Liver (tissue), 9 donors: Measurements from ENCODE around the gene TMEM245. TPM values are rescaled to one million over a fixed set of nuclear protein-coding genes. Genes with fewer than 3 reads are reported as not detected.

Source experiments
- DNase-seq: peaks from one replicate; pipeline ENCODE4 v3.0.0-alpha.2; 2017; ENCODE audit warnings: low spot score
- H3K27ac ChIP-seq, 2 donors: one replicate each; pipeline ENCODE4 v1.7.0; 2013; ENCODE audit warnings: inconsistent platforms in 2 of 2, low read length in 2 of 2, control low read depth in 1 of 2, low read depth in 1 of 2, mild to moderate bottlenecking in 1 of 2
- H3K27me3 ChIP-seq, 4 donors: one replicate each; pipeline versions ENCODE4 v1.6.1 to v1.7.0; 2013; ENCODE audit warnings: low read length in 3 of 4, inconsistent platforms in 1 of 4, mild to moderate bottlenecking in 1 of 4, moderate library complexity in 1 of 4; ENCODE audit not compliant: control insufficient read depth in 4 of 4, insufficient read depth in 4 of 4
- H3K36me3 ChIP-seq, 4 donors: one replicate each; pipeline versions ENCODE4 v1.6.1 to v1.7.0; 2013; ENCODE audit warnings: low read length in 3 of 4, mild to moderate bottlenecking in 3 of 4, low read depth in 1 of 4, moderate library complexity in 1 of 4; ENCODE audit not compliant: control insufficient read depth in 4 of 4, insufficient read depth in 3 of 4
- H3K4me1 ChIP-seq, 4 donors: one replicate each; pipeline versions ENCODE4 v1.6.1 to v1.7.0; 2013; ENCODE audit warnings: low read length in 3 of 4, mild to moderate bottlenecking in 3 of 4, moderate library complexity in 1 of 4; ENCODE audit not compliant: control insufficient read depth in 4 of 4, insufficient read depth in 4 of 4
- H3K4me3 ChIP-seq, 3 donors: one replicate each; pipeline versions ENCODE4 v1.6.1 to v1.7.0; 2013; ENCODE audit warnings: low read length in 3 of 3, control low read depth in 1 of 3, low read depth in 1 of 3, mild to moderate bottlenecking in 1 of 3
- H3K9ac ChIP-seq, 2 donors: one replicate each; pipeline ENCODE4 v1.7.0; 2013; ENCODE audit warnings: low read length in 2 of 2, mild to moderate bottlenecking in 2 of 2, moderate library complexity in 2 of 2, control low read depth in 1 of 2, low read depth in 1 of 2
- H3K9me3 ChIP-seq, 4 donors: one replicate each; pipeline versions ENCODE4 v1.6.1 to v1.7.0; 2013; ENCODE audit warnings: low read length in 3 of 4; ENCODE audit not compliant: control insufficient read depth in 4 of 4
- CTCF ChIP-seq: fragments of 150-350 bp; IDR thresholded peaks from 2 replicates; pipeline ENCODE4 v1.5.1; 2017; ENCODE audit warnings: improper control_type of control experiment, low read depth, low read length; ENCODE audit not compliant: missing input control
- EGR1 ChIP-seq, 2 donors: IDR thresholded peaks; 2 replicates each; pipeline ENCODE4 v1.6.1; 2016 to 2018; ENCODE audit warnings: antibody characterized with exemption in 2 of 2, low read depth in 2 of 2
- FOXA1 ChIP-seq: IDR thresholded peaks from 2 replicates; pipeline ENCODE4 v1.6.1; 2016; ENCODE audit warnings: antibody characterized with exemption
- FOXA2 ChIP-seq: IDR thresholded peaks from 2 replicates; pipeline ENCODE4 v1.6.1; 2016; ENCODE audit warnings: antibody characterized with exemption
- GABPA ChIP-seq, 2 donors: IDR thresholded peaks in 1 of 2; conservative IDR thresholded peaks in 1 of 2; 2 replicates each; pipeline ENCODE4 v1.6.1; 2016; ENCODE audit warnings: antibody characterized with exemption in 2 of 2, mild to moderate bottlenecking in 1 of 2, moderate library complexity in 1 of 2
- HNF4A ChIP-seq, 2 donors: conservative IDR thresholded peaks; 2 replicates each; pipeline ENCODE4 v1.6.1; 2016; ENCODE audit warnings: antibody characterized with exemption in 2 of 2, mild to moderate bottlenecking in 2 of 2
- HNF4G ChIP-seq: IDR thresholded peaks from 2 replicates; pipeline ENCODE4 v1.6.1; 2016; ENCODE audit warnings: antibody characterized with exemption
- JUND ChIP-seq, 2 donors: IDR thresholded peaks; 2 replicates each; pipeline ENCODE4 v1.6.1; 2016; ENCODE audit warnings: antibody characterized with exemption in 2 of 2
- NR2F2 ChIP-seq: IDR thresholded peaks from 2 replicates; pipeline ENCODE4 v1.6.1; 2016; ENCODE audit warnings: antibody characterized with exemption
- RAD21 ChIP-seq, 2 donors: IDR thresholded peaks; 2 replicates each; pipeline ENCODE4 v1.6.1; 2016; ENCODE audit warnings: antibody characterized with exemption in 2 of 2, mild to moderate bottlenecking in 2 of 2
- RXRA ChIP-seq, 2 donors: IDR thresholded peaks; 2 replicates each; pipeline ENCODE4 v1.6.1; 2017 to 2018; ENCODE audit warnings: antibody characterized with exemption in 2 of 2, mild to moderate bottlenecking in 1 of 2
- SP1 ChIP-seq: IDR thresholded peaks from 2 replicates; pipeline ENCODE4 v1.6.1; 2018; ENCODE audit warnings: antibody characterized with exemption, mild to moderate bottlenecking
- TAF1 ChIP-seq: conservative IDR thresholded peaks from 2 replicates; pipeline ENCODE4 v1.6.1; 2016; ENCODE audit warnings: antibody characterized with exemption, mild to moderate bottlenecking
- YY1 ChIP-seq: IDR thresholded peaks from 2 replicates; pipeline ENCODE4 v1.6.1; 2016; ENCODE audit warnings: antibody characterized with exemption, mild to moderate bottlenecking
- WGBS: extraction: QIAGEN DNeasy Blood & Tissue Kit; methylation state at CpG from one replicate; pipeline ENCODE4 v1.1.7; 2013; 5-methylcytosine and 5-hydroxymethylcytosine counted together
- polyA plus RNA-seq, 2 donors: library from polyadenylated mRNA; stranded (reverse) in 1 of 2; unstranded in 1 of 2; fragments of 200-250 nt in 1 of 2; fragments of >200 nt in 1 of 2; fragmentation: Nextera tagmentation in 1 of 2; extraction: Ambion mirVana in 1 of 2; gene quantifications; one replicate each; pipeline versions ENCODE4 v1.2.1 to v1.2.3, GENCODE V29; 2013 to 2015
- total RNA-seq, 2 donors: library from RNA; depleted of rRNA; stranded (reverse); fragments of >200 nt; gene quantifications; one replicate each; pipeline ENCODE4 v1.2.3, GENCODE V29; 2014
- TF ChIP-seq, protein P1 (sequence below): IDR thresholded peaks from 2 replicates; pipeline ENCODE4 v1.6.1; 2016; ENCODE audit warnings: antibody characterized with exemption
- TF ChIP-seq, protein P2 (sequence below): IDR thresholded peaks from 2 replicates; pipeline ENCODE4 v1.6.1; 2016; ENCODE audit warnings: antibody characterized with exemption
- TF ChIP-seq, protein P3 (sequence below): IDR thresholded peaks from 2 replicates; pipeline ENCODE4 v1.6.1; 2016; ENCODE audit warnings: antibody characterized with exemption, mild to moderate bottlenecking
- TF ChIP-seq, protein P4 (sequence below): IDR thresholded peaks from 2 replicates; pipeline ENCODE4 v1.6.1; 2016; ENCODE audit warnings: antibody characterized with exemption
- donor health status: healthy.
- donor health status: healthy.
- donor health status: healthy.
- donor health status: healthy.
- donor health status: healthy.

Gene TMEM245
- total and polyA plus RNA-seq, 4 donors: 13.7 to 75.3 (median 31.2) TPM

GRCh38 chr9:109149722-109150121, 30.0 kb upstream of the TMEM245 start:
- Histone ChIP-seq H3K4me3 (no peak overlapping the region), H3K27me3 (no peaks in the 10 kb centered on the region), H3K9ac (no peak overlapping the region), H3K36me3 (no peaks in the 10 kb centered on the region), H3K27ac (no peak overlapping the region), H3K4me1 (no peaks in the 10 kb centered on the region), H3K9me3 (peaks cover 0 to 10% (median 0%) of the 10 kb centered on the region in 4 donors)
- TF ChIP-seq, protein P1, sequence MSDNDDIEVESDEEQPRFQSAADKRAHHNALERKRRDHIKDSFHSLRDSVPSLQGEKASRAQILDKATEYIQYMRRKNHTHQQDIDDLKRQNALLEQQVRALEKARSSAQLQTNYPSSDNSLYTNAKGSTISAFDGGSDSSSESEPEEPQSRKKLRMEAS: no peak
- no peak for TF ChIP-seq SP1
- TF ChIP-seq HNF4A (conservative IDR thresholded peaks at IDR 0.05): no peak
- no peak for TF ChIP-seq JUND (IDR thresholded peaks at IDR 0.05)
- no peak for TF ChIP-seq TAF1
- TF ChIP-seq, protein P2, sequence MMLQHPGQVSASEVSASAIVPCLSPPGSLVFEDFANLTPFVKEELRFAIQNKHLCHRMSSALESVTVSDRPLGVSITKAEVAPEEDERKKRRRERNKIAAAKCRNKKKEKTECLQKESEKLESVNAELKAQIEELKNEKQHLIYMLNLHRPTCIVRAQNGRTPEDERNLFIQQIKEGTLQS: no peak
- no peak for TF ChIP-seq HNF4G
- TF ChIP-seq GABPA (IDR thresholded peaks at IDR 0.05 in 1 of 2, conservative IDR thresholded peaks at IDR 0.05 in 1 of 2): no peak
- no peak for TF ChIP-seq CTCF
- no peak for TF ChIP-seq RAD21 (IDR thresholded peaks at IDR 0.05)
- TF ChIP-seq YY1: no peak
- DNase-seq: no peak
- WGBS: 86% methylated on average over 4 of the region's 4 CpGs

- Histone ChIP-seq H3K27ac (no peak overlapping the region), H3K36me3 (no peaks in the 10 kb centered on the region), H3K4me1 (no peaks in the 10 kb centered on the region), H3K9me3 (peaks cover 0 to 10% (median 0%) of the 10 kb centered on the region in 4 donors), H3K27me3 (no peaks in the 10 kb centered on the region), H3K9ac (no peak overlapping the region), H3K4me3 (no peak overlapping the region)
- no peak for DNase-seq
- TF ChIP-seq GABPA (IDR thresholded peaks at IDR 0.05 in 1 of 2, conservative IDR thresholded peaks at IDR 0.05 in 1 of 2) (no peak), RXRA (IDR thresholded peaks at IDR 0.05) (no peak), HNF4G (no peak), FOXA1 (no peak), YY1 (no peak), HNF4A (conservative IDR thresholded peaks at IDR 0.05) (no peak), NR2F2 (no peak), EGR1 (IDR thresholded peaks at IDR 0.05; ENCODE audit: low read depth in 2 of 2) (no peak), RAD21 (IDR thresholded peaks at IDR 0.05) (no peak), CTCF (no peak), JUND (IDR thresholded peaks at IDR 0.05) (no peak), FOXA2 (no peak)
- TF ChIP-seq, protein P3, sequence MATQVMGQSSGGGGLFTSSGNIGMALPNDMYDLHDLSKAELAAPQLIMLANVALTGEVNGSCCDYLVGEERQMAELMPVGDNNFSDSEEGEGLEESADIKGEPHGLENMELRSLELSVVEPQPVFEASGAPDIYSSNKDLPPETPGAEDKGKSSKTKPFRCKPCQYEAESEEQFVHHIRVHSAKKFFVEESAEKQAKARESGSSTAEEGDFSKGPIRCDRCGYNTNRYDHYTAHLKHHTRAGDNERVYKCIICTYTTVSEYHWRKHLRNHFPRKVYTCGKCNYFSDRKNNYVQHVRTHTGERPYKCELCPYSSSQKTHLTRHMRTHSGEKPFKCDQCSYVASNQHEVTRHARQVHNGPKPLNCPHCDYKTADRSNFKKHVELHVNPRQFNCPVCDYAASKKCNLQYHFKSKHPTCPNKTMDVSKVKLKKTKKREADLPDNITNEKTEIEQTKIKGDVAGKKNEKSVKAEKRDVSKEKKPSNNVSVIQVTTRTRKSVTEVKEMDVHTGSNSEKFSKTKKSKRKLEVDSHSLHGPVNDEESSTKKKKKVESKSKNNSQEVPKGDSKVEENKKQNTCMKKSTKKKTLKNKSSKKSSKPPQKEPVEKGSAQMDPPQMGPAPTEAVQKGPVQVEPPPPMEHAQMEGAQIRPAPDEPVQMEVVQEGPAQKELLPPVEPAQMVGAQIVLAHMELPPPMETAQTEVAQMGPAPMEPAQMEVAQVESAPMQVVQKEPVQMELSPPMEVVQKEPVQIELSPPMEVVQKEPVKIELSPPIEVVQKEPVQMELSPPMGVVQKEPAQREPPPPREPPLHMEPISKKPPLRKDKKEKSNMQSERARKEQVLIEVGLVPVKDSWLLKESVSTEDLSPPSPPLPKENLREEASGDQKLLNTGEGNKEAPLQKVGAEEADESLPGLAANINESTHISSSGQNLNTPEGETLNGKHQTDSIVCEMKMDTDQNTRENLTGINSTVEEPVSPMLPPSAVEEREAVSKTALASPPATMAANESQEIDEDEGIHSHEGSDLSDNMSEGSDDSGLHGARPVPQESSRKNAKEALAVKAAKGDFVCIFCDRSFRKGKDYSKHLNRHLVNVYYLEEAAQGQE: no peak
- TF ChIP-seq, protein P2: no peak
- TF ChIP-seq, protein P4, sequence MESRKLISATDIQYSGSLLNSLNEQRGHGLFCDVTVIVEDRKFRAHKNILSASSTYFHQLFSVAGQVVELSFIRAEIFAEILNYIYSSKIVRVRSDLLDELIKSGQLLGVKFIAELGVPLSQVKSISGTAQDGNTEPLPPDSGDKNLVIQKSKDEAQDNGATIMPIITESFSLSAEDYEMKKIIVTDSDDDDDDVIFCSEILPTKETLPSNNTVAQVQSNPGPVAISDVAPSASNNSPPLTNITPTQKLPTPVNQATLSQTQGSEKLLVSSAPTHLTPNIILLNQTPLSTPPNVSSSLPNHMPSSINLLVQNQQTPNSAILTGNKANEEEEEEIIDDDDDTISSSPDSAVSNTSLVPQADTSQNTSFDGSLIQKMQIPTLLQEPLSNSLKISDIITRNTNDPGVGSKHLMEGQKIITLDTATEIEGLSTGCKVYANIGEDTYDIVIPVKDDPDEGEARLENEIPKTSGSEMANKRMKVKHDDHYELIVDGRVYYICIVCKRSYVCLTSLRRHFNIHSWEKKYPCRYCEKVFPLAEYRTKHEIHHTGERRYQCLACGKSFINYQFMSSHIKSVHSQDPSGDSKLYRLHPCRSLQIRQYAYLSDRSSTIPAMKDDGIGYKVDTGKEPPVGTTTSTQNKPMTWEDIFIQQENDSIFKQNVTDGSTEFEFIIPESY: no peak
- 91% methylated on average over 5 of the region's 5 CpGs for WGBS
These were observed 29.3 kb upstream of the TMEM245 start for GRCh38 chr9:109149089-109149488.
